ENCODE measurements around the gene STAG3. TPM values are rescaled to one million over a fixed set of nuclear protein-coding genes. Genes with fewer than 3 reads are reported as not detected.

STAG3 gene
- total RNA-seq, 1 experiment from 2014 or later: 5.2 TPM

GRCh38 chr7:100163006-100163531 lies 14.6 kb upstream of the STAG3 start:
- DNase-seq (ENCODE audit: low spot score) (no peak), ATAC-seq (peak; percentile 11)
- H3K4me3 Mint-ChIP-seq: no peak overlapping the region
- POLR2A ChIA-PET: interaction anchor here (0.7 kb wide), 2 partner anchors 62 to 245 kb away, joined by 4 to 6 read pairs; partner anchors contain the start of genes AP4M1 and MCM7
- no peak overlapping the region for H3K27ac Mint-ChIP-seq
- TF ChIP-seq USF1 (CRISPR knock-in tag; IDR thresholded peaks at IDR 0.05) (peak; percentile 59), KAT7 (CRISPR knock-in tag; IDR thresholded peaks at IDR 0.05; ENCODE audit: borderline replicate concordance) (no peak), USF2 (CRISPR knock-in tag; IDR thresholded peaks at IDR 0.05) (peak; percentile 66; the same call in 1 of the 2 replicates)
- H3K36me3 Mint-ChIP-seq: no peaks in the 10 kb centered on the region
- H3K27me3 Mint-ChIP-seq (ENCODE audit: low read depth): peaks cover 26% of the 10 kb centered on the region
- no peaks in the 10 kb centered on the region for H3K9me3 Mint-ChIP-seq
- H3K4me1 Mint-ChIP-seq: peaks cover 36% of the 10 kb centered on the region
- CTCF ChIA-PET: interaction anchor here (1.2 kb wide), 1 partner anchor 14 kb away, joined by 4 read pairs; the partner anchor contains the start of genes GPC2 and STAG3

GRCh38 chr7:100163871-100164270 lies 13.8 kb upstream of the STAG3 start:
- TF ChIP-seq ZBTB43 (CRISPR knock-in tag; IDR thresholded peaks at IDR 0.05) (no peak), GABPB1 (CRISPR knock-in tag; IDR thresholded peaks at IDR 0.05) (no peak), EMX1 (CRISPR knock-in tag; IDR thresholded peaks at IDR 0.05) (no peak), USF2 (CRISPR knock-in tag; IDR thresholded peaks at IDR 0.05) (no peak), TP53 (CRISPR knock-in tag; IDR thresholded peaks at IDR 0.05) (no peak), E2F1 (CRISPR knock-in tag; IDR thresholded peaks at IDR 0.05) (no peak), CDX4 (CRISPR knock-in tag; IDR thresholded peaks at IDR 0.05; ENCODE audit: borderline replicate concordance) (no peak), CREB1 (CRISPR knock-in tag; IDR thresholded peaks at IDR 0.05) (no peak), ATF2 (CRISPR knock-in tag; IDR thresholded peaks at IDR 0.05; ENCODE audit: borderline replicate concordance, low read depth) (no peak), MAX (CRISPR knock-in tag; IDR thresholded peaks at IDR 0.05) (no peak)
- peaks cover 42% of the 10 kb centered on the region for H3K4me1 Mint-ChIP-seq
- peak overlapping the region; percentile 16; the same call in 1 of the 2 replicates for H3K27ac Mint-ChIP-seq
- H3K27me3 Mint-ChIP-seq (ENCODE audit: low read depth): peaks cover 28% of the 10 kb centered on the region
- CTCF ChIA-PET: interaction anchor here (0.5 to 1.2 kb wide), 2 partner anchors 11 to 14 kb away, joined by 3 to 4 read pairs; partner anchors contain the start of genes GPC2 and STAG3
- POLR2A ChIA-PET: interaction anchor here (0.7 kb wide), 2 partner anchors 62 to 244 kb away, joined by 4 to 6 read pairs; partner anchors contain the start of genes AP4M1 and MCM7
- DNase-seq (ENCODE audit: low spot score) (no peak), ATAC-seq (no peak)
- no peak overlapping the region for H3K4me3 Mint-ChIP-seq
- no peaks in the 10 kb centered on the region for H3K36me3 Mint-ChIP-seq
- no peaks in the 10 kb centered on the region for H3K9me3 Mint-ChIP-seq
